ENCODE results near the gene GCSAML.

DNA sequence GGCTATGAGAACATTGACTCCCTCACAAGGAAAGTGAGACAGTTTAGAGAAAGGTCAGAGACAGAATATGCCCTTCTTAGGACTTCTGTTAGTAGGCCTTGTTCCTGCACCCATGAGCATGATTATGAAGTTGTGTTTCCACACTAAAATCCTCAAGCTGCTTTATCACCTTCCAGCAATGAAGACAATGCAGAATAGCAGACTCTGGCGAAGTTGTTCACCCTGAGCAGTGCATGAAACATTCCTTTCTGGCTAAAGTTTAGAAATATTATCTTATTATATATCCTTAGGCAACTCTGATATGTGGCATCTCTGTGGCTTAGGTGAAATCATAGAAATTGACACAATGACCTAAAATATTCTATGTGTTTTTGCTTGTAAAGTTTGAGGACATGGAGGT, 25.3 kb downstream of the GCSAML start:
- no peak for TF ChIP-seq POLR2A (IDR thresholded peaks at IDR 0.05)
- TF ChIP-seq, protein P1, sequence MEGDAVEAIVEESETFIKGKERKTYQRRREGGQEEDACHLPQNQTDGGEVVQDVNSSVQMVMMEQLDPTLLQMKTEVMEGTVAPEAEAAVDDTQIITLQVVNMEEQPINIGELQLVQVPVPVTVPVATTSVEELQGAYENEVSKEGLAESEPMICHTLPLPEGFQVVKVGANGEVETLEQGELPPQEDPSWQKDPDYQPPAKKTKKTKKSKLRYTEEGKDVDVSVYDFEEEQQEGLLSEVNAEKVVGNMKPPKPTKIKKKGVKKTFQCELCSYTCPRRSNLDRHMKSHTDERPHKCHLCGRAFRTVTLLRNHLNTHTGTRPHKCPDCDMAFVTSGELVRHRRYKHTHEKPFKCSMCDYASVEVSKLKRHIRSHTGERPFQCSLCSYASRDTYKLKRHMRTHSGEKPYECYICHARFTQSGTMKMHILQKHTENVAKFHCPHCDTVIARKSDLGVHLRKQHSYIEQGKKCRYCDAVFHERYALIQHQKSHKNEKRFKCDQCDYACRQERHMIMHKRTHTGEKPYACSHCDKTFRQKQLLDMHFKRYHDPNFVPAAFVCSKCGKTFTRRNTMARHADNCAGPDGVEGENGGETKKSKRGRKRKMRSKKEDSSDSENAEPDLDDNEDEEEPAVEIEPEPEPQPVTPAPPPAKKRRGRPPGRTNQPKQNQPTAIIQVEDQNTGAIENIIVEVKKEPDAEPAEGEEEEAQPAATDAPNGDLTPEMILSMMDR (IDR thresholded peaks at IDR 0.05), result no peak

Data from uterus (tissue), 2 donors.